ENCODE measurements around the gene EML6. TPM values are rescaled to one million over a fixed set of nuclear protein-coding genes. Genes with fewer than 3 reads are reported as not detected.

The EML6 gene
- total RNA-seq, 1 donor from 2014 or later = 1.1 TPM

- DNase-seq (ENCODE audit: extremely low spot score, unreplicated experiment) = no peak
- Mint-ChIP-seq H3K4me1 (ENCODE audit: unreplicated experiment) (peaks cover 10% of the 10 kb centered on the region), H3K4me3 (ENCODE audit: unreplicated experiment) (no peak overlapping the region), H3K27ac (ENCODE audit: unreplicated experiment) (no peak overlapping the region), H3K36me3 (ENCODE audit: unreplicated experiment) (no peaks in the 10 kb centered on the region), H3K9me3 (ENCODE audit: unreplicated experiment) (no peaks in the 10 kb centered on the region), H3K27me3 (ENCODE audit: unreplicated experiment) (peaks cover 17% of the 10 kb centered on the region)
- TF ChIP-seq, protein P1, sequence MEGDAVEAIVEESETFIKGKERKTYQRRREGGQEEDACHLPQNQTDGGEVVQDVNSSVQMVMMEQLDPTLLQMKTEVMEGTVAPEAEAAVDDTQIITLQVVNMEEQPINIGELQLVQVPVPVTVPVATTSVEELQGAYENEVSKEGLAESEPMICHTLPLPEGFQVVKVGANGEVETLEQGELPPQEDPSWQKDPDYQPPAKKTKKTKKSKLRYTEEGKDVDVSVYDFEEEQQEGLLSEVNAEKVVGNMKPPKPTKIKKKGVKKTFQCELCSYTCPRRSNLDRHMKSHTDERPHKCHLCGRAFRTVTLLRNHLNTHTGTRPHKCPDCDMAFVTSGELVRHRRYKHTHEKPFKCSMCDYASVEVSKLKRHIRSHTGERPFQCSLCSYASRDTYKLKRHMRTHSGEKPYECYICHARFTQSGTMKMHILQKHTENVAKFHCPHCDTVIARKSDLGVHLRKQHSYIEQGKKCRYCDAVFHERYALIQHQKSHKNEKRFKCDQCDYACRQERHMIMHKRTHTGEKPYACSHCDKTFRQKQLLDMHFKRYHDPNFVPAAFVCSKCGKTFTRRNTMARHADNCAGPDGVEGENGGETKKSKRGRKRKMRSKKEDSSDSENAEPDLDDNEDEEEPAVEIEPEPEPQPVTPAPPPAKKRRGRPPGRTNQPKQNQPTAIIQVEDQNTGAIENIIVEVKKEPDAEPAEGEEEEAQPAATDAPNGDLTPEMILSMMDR (IDR thresholded peaks at IDR 0.05) = no peak
These were observed 205.3 kb downstream of the EML6 start for GRCh38 chr2:54928719-54929118.

GRCh38 chr2:54931473-54931872 lies 208.0 kb downstream of the EML6 start:
- DNase-seq (ENCODE audit: extremely low spot score, unreplicated experiment) = no peak
- H3K27ac Mint-ChIP-seq (ENCODE audit: unreplicated experiment) = no peak overlapping the region
- H3K4me3 Mint-ChIP-seq (ENCODE audit: unreplicated experiment) = no peak overlapping the region
- H3K36me3 Mint-ChIP-seq (ENCODE audit: unreplicated experiment) = no peaks in the 10 kb centered on the region
- H3K27me3 Mint-ChIP-seq (ENCODE audit: unreplicated experiment) = peaks cover 14% of the 10 kb centered on the region
- TF ChIP-seq, protein P1 (IDR thresholded peaks at IDR 0.05) = no peak
- peaks cover 1% of the 10 kb centered on the region for H3K4me1 Mint-ChIP-seq (ENCODE audit: unreplicated experiment)
- H3K9me3 Mint-ChIP-seq (ENCODE audit: unreplicated experiment) = no peaks in the 10 kb centered on the region

DNA sequence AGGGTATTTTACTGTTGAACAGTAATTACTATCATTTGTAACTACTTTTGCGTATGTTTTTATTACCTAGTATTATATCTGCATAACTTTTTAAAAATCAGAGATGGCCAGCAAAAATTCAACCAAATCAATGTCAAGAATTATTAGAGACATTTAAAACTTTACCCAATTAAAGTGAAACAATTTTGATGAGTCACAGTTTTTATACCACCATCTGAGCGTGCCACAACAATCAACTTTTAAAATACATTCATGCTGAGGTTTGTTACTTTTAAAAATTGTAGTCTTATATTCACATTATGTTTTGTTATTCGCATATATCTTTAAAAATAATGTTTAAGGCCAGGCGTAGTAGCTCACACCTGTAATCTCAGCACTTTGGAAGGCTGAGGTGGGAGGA lies 211.9 kb downstream of the EML6 start:
- H3K36me3 Mint-ChIP-seq (ENCODE audit: unreplicated experiment) = no peaks in the 10 kb centered on the region
- H3K27me3 Mint-ChIP-seq (ENCODE audit: unreplicated experiment) = peaks cover 2% of the 10 kb centered on the region
- DNase-seq (ENCODE audit: extremely low spot score, unreplicated experiment) = no peak
- TF ChIP-seq, protein P1 (IDR thresholded peaks at IDR 0.05) = no peak
- no peak overlapping the region for H3K4me3 Mint-ChIP-seq (ENCODE audit: unreplicated experiment)
- H3K9me3 Mint-ChIP-seq (ENCODE audit: unreplicated experiment) = no peaks in the 10 kb centered on the region
- H3K27ac Mint-ChIP-seq (ENCODE audit: unreplicated experiment) = no peak overlapping the region
- no peaks in the 10 kb centered on the region for H3K4me1 Mint-ChIP-seq (ENCODE audit: unreplicated experiment)

GRCh38 chr2:54936766-54937165 lies 213.3 kb downstream of the EML6 start:
- no peaks in the 10 kb centered on the region for H3K27me3 Mint-ChIP-seq (ENCODE audit: unreplicated experiment)
- no peaks in the 10 kb centered on the region for H3K36me3 Mint-ChIP-seq (ENCODE audit: unreplicated experiment)
- no peak overlapping the region for H3K4me3 Mint-ChIP-seq (ENCODE audit: unreplicated experiment)
- TF ChIP-seq, protein P1 (IDR thresholded peaks at IDR 0.05) = no peak
- no peak for DNase-seq (ENCODE audit: extremely low spot score, unreplicated experiment)
- H3K4me1 Mint-ChIP-seq (ENCODE audit: unreplicated experiment) = no peaks in the 10 kb centered on the region
- H3K9me3 Mint-ChIP-seq (ENCODE audit: unreplicated experiment) = no peaks in the 10 kb centered on the region
- no peak overlapping the region for H3K27ac Mint-ChIP-seq (ENCODE audit: unreplicated experiment)

DNA sequence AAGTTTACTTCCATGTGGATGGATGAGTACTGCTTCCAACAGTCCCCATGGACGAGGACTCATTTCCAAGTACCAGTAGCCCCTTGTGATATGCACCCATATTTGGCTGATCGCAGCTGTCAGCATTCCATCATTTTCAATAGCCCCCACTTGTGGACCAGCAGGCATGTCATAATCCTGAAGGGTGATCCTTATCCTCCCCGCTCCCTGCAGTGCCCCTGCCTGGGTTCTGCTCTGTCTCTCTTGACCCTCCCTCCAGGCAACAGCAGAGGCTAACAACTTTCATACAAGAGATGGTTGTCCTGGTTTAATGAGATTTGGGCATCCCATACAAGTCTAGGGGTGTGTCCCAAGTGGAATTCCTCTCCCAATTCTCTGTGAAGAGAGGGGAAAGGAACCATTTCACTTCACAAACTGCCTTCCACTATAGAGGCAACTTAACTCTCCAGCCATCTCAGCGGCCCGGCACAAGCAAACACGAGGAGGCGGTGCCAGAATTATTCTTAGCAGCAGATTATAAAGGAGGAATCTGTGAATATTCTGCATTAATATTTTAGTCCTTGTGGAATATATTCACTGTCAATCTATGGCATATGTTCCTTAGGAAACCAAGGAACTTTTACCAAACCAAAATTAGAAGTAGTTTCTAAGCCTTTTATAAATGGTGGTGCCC lies 216.1 kb downstream of the EML6 start:
- DNase-seq (ENCODE audit: extremely low spot score, unreplicated experiment) = no peak
- H3K4me3 Mint-ChIP-seq (ENCODE audit: unreplicated experiment) = no peak overlapping the region
- TF ChIP-seq, protein P1 (IDR thresholded peaks at IDR 0.05) = no peak
- H3K36me3 Mint-ChIP-seq (ENCODE audit: unreplicated experiment) = no peaks in the 10 kb centered on the region
- no peaks in the 10 kb centered on the region for H3K4me1 Mint-ChIP-seq (ENCODE audit: unreplicated experiment)
- no peak overlapping the region for H3K27ac Mint-ChIP-seq (ENCODE audit: unreplicated experiment)
- no peaks in the 10 kb centered on the region for H3K27me3 Mint-ChIP-seq (ENCODE audit: unreplicated experiment)
- no peaks in the 10 kb centered on the region for H3K9me3 Mint-ChIP-seq (ENCODE audit: unreplicated experiment)
